Measurements from ENCODE around the gene DNAH6.
"Not testable (repeated sequence)": the region's sequence is repeated elsewhere in the genome, so short reads cannot be mapped to it uniquely, and the experiment has no call there.

Gene DNAH6

GRCh38 chr2:84846741-84847142 lies 330.4 kb downstream of the DNAH6 start:
- DNase-seq: no peak

GRCh38 chr2:84847326-84848050 lies 331.2 kb downstream of the DNAH6 start:
- no peak for DNase-seq

GRCh38 chr2:84849271-84849952 lies 333.1 kb downstream of the DNAH6 start:
- DNase-seq: no peak

- DNase-seq: no peak
Observed at GRCh38 chr2:84850471-84850870, 334.2 kb downstream of the DNAH6 start.

- no peak for DNase-seq
Observed at GRCh38 chr2:84851876-84852275, 335.6 kb downstream of the DNAH6 start.

GRCh38 chr2:84854850-84855249 lies 338.6 kb downstream of the DNAH6 start:
- DNase-seq: no peak

GRCh38 chr2:84855731-84856130 lies 339.4 kb downstream of the DNAH6 start:
- DNase-seq: no peak

- DNase-seq: no peak
Observed at GRCh38 chr2:84856787-84857186, 340.5 kb downstream of the DNAH6 start.

GRCh38 chr2:84857566-84857965 lies 341.3 kb downstream of the DNAH6 start:
- no peak for DNase-seq

GRCh38 chr2:84858123-84858522 lies 341.8 kb downstream of the DNAH6 start:
- DNase-seq: no peak

GRCh38 chr2:84858937-84859336 lies 342.6 kb downstream of the DNAH6 start:
- DNase-seq: no peak

- no peak for DNase-seq
Observed at GRCh38 chr2:84861539-84861938, 345.2 kb downstream of the DNAH6 start.

GRCh38 chr2:84862006-84862405 lies 345.7 kb downstream of the DNAH6 start:
- DNase-seq: no peak

GRCh38 chr2:84865181-84865783 lies 349.0 kb downstream of the DNAH6 start:
- no peak for DNase-seq

GRCh38 chr2:84866122-84866521 lies 349.8 kb downstream of the DNAH6 start:
- DNase-seq: no peak

- DNase-seq: not testable (repeated sequence)
Observed at GRCh38 chr2:84868327-84868726, 352.0 kb downstream of the DNAH6 start.

Measured in activated T-cell treated with anti-CD3 and anti-CD28 coated beads for 4 hours (primary cell).